ENCODE measurements around the gene CASP8AP2. TPM values are rescaled to one million over a fixed set of nuclear protein-coding genes. Genes with fewer than 3 reads are reported as not detected.

Gene CASP8AP2
- total and polyA plus RNA-seq, 2 of the 13 experiments (the other 11 are each of a cell fraction or from before 2014, with no cell fraction given), result 5.7 to 13.5 TPM

- TF ChIP-seq ARID4A (CRISPR knock-in tag; IDR thresholded peaks at IDR 0.05; ENCODE audit: borderline replicate concordance) (no peak), ZNF746 (CRISPR knock-in tag; IDR thresholded peaks at IDR 0.05) (no peak), AHR (CRISPR knock-in tag; IDR thresholded peaks at IDR 0.05) (no peak)
Observed at GRCh38 chr6:89873721-89874120, 44.0 kb downstream of the CASP8AP2 start (continued).

DNA sequence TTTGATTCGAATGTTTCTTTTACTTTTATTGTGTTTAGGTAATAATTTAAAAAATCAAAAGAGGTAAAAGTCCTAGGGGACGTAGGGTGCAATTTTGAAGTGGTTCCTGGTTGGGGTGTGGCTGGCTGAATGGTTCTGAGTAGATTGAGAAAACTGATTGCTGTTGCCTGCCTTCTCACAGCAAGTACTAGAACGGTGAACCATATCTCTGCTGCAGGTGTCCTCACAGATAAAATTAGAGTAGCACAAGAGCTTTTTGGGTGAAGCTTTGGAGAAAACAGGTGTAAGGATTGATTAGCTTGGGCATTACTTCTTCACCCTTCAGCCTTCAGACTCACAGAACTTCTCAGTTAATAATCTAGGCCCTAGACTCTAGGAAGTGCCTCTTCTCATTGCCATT, 44.8 kb downstream of the CASP8AP2 start:
- H3K4me2 ChIP-seq (ENCODE audit: low read depth, low read length), result no peak overlapping the region
- DNase-seq (ENCODE audit: low spot score), result no peak
- H2AFZ ChIP-seq (ENCODE audit: low read length), result no peak overlapping the region
- no peak for FAIRE-seq
- H3K9ac ChIP-seq (ENCODE audit: insufficient read depth, low read depth, low read length), result no peak overlapping the region
- in situ Hi-C loops (cut with HindIII; ENCODE audit: extremely low pct_ligation_motif_present, low pct_unique_long_range_greater_than_20kb), result no loop called here
- peaks cover 3 to 17% of the 10 kb centered on the region in 2 experiments; a peak in 4 of 5 replicates for H3K36me3 ChIP-seq (replicated peaks in 1 of 2; ENCODE audit: control insufficient read depth in 1 of 2, insufficient read depth in 2 of 2, low read length in 2 of 2)
- whole genome bisulfite sequencing (ENCODE audit: low lambda C conversion rate), result 88% methylated on average over 3 of the region's 3 CpGs
- no peak for ATAC-seq
- no peaks in the 10 kb centered on the region for H3K79me2 ChIP-seq (ENCODE audit: insufficient read depth, low read length)
- intact Hi-C loops (cut with micrococcal nuclease; ENCODE audit: unreplicated experiment), result no loop called here
- H3K27me3 ChIP-seq (ENCODE audit: control insufficient read depth in 1 of 2, insufficient read depth in 2 of 2, low read length in 2 of 2), result no peaks in the 10 kb centered on the region; a peak in 1 of 5 replicates
- H4K20me1 ChIP-seq (ENCODE audit: insufficient read depth, low read length), result no peaks in the 10 kb centered on the region
- H3K9me3 ChIP-seq (ENCODE audit: low read length), result no peaks in the 10 kb centered on the region
- ChIA-PET CTCF (ENCODE audit: low intra/inter-chr PET ratio, low total read pairs) (no interaction called here), POLR2A (no interaction called here)
- H3K27ac ChIP-seq (ENCODE audit: extremely low read length, insufficient read depth, low read length), result no peak overlapping the region
- BruUV-seq (replicated peaks), result no TSS peak
- H3K4me3 ChIP-seq (replicated peaks in 1 of 3; ENCODE audit: insufficient read depth in 1 of 3, low read depth in 2 of 3, low read length in 3 of 3), result no peak overlapping the region
- H3K4me1 ChIP-seq (ENCODE audit: insufficient read depth, low read length), result no peaks in the 10 kb centered on the region
- TF ChIP-seq ZNF709 (CRISPR knock-in tag; IDR thresholded peaks at IDR 0.05) (no peak), ZNF510 (CRISPR knock-in tag; IDR thresholded peaks at IDR 0.05; ENCODE audit: low read depth) (no peak), SMARCC2 (IDR thresholded peaks at IDR 0.05) (no peak), ZNF33B (CRISPR knock-in tag; IDR thresholded peaks at IDR 0.05) (no peak), POLR2AphosphoS2 (IDR thresholded peaks at IDR 0.05; ENCODE audit: low read depth, low read length) (no peak), PHF21A (CRISPR knock-in tag; IDR thresholded peaks at IDR 0.05) (no peak), MED1 (CRISPR knock-in tag; IDR thresholded peaks at IDR 0.05) (no peak), KAT8 (CRISPR knock-in tag; IDR thresholded peaks at IDR 0.05) (no peak), SNAI1 (CRISPR knock-in tag; IDR thresholded peaks at IDR 0.05; ENCODE audit: borderline replicate concordance) (no peak), ZNF839 (CRISPR knock-in tag; IDR thresholded peaks at IDR 0.05; ENCODE audit: borderline replicate concordance) (no peak), NFIB (CRISPR knock-in tag; IDR thresholded peaks at IDR 0.05; ENCODE audit: borderline replicate concordance) (no peak), ZNF788 (CRISPR knock-in tag; IDR thresholded peaks at IDR 0.05; ENCODE audit: borderline replicate concordance) (no peak), FOXA1 (IDR thresholded peaks at IDR 0.05) (no peak), FOXA1 (CRISPR knock-in tag; IDR thresholded peaks at IDR 0.05) (no peak), ZNF275 (CRISPR knock-in tag; IDR thresholded peaks at IDR 0.05; ENCODE audit: borderline replicate concordance) (no peak)
- TF ChIP-seq, protein P1, sequence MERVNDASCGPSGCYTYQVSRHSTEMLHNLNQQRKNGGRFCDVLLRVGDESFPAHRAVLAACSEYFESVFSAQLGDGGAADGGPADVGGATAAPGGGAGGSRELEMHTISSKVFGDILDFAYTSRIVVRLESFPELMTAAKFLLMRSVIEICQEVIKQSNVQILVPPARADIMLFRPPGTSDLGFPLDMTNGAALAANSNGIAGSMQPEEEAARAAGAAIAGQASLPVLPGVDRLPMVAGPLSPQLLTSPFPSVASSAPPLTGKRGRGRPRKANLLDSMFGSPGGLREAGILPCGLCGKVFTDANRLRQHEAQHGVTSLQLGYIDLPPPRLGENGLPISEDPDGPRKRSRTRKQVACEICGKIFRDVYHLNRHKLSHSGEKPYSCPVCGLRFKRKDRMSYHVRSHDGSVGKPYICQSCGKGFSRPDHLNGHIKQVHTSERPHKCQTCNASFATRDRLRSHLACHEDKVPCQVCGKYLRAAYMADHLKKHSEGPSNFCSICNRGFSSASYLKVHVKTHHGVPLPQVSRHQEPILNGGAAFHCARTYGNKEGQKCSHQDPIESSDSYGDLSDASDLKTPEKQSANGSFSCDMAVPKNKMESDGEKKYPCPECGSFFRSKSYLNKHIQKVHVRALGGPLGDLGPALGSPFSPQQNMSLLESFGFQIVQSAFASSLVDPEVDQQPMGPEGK (CRISPR knock-in tag; IDR thresholded peaks at IDR 0.05), result no peak

Measured in HepG2 (cell line).